ENCODE measurements around the gene PLA1A.

Gene PLA1A

GRCh38 chr3:119609301-119609700 lies 11.6 kb downstream of the PLA1A start:
- DNase-seq, result no peak

DNA sequence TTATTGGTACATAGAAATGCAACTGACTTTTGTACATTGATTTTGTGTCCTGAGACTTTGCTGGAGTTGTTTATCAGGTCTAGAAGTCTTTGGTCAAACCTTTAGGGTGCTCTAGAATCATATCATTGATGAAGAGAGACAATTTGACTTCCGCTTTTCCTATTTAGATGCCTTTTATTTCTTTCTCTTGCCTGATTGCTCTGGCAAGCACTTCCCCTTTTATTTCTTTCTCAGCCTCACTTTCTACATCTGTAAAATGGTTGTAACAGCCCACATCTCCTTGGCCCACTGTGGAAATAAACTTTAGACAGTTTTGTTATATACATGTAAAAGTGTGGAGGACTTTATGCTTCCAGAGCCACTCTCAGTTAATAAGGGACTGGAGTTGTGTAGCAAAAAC lies 14.0 kb downstream of the PLA1A start:
- no peak for DNase-seq

- DNase-seq, result no peak
Measured at GRCh38 chr3:119613201-119613600, 15.5 kb downstream of the PLA1A start.

GRCh38 chr3:119613872-119614271 lies 16.2 kb downstream of the PLA1A start:
- no peak for DNase-seq

- DNase-seq, result no peak
Measured at GRCh38 chr3:119616056-119616455, 18.4 kb downstream of the PLA1A start.

GRCh38 chr3:119619094-119619493 lies 21.4 kb downstream of the PLA1A start:
- no peak for DNase-seq

DNA sequence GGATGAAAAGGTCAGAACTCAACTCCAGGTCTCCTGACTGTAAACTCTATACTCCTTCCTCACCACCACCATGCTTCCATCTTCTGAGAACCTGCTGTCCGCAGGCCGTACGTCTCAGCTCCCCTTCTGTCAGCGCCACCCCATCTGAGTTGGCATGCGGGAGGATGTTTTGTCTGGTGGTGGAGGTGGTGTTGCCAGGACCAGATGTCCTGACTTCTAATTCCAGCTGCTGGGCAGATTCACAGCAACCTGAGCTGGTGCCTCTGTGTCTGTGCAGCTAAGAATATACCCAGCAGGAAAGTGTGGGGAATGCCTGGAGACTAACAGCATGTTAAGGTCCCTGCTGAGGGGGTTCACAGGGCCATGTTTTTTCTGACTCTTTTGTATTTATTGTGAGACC lies 23.2 kb downstream of the PLA1A start:
- DNase-seq, result no peak

GRCh38 chr3:119624002-119624720 lies 26.5 kb downstream of the PLA1A start:
- no peak for DNase-seq

DNA sequence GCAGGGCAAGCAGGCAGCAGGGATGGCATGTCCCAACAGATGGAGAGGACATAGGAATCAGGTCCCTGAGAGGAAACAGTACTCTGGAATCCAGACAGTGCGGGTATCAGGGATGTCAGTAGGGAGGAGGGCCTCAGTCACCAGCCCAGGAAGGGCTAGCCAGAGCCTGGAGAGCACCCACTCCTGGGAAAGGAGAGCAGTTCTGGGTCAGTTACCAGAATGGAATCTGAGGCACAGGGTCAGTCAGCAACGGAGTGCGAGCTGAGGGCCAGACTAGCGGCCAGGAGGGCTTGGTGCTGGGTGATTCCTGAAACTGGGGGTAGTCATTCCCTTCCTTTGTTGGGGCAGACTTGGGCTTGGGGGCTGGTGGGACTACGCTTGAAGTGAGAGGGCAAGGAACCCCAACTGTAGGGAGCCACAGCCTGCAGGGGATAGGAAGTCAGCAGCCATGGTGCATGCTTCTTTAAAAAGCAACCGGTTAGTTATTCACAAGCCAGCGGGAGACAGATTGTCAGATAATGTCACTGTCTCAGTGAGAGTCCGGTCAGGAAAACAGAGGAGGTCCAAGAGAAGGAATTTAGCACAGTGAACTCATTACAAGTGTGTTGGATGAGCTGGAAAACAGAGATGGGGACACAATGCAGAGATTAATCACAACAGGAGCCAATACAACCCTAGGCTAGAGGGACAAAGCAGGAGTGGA lies 27.9 kb downstream of the PLA1A start:
- no peak for DNase-seq

GRCh38 chr3:119626196-119626595 lies 28.5 kb downstream of the PLA1A start:
- DNase-seq, result no peak

- DNase-seq, result no peak
Measured at GRCh38 chr3:119627461-119627860, 29.8 kb downstream of the PLA1A start.

DNA sequence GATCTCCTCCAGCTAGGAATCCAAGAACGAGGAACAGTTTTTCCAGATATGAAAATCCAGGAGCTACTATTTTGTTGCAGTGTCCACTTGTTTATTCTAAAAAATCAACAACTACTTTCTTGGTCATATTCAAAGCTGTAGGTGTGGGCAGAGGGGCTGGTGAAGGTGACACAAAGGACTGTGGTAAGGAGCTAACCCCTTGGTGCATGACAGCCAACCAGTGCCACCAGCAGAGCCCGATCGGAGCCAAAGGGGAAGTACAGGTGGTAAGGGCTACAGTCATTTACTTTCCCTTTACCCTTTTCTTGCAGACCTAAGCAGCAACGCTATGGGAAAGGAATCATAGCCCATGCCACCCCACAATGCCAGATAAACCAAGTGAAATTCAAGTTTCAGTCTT lies 30.7 kb downstream of the PLA1A start:
- no peak for DNase-seq

GRCh38 chr3:119628816-119629445 lies 31.2 kb downstream of the PLA1A start:
- no peak for DNase-seq

GRCh38 chr3:119630128-119630879 lies 32.6 kb downstream of the PLA1A start:
- DNase-seq, result no peak

- DNase-seq, result no peak
Measured at GRCh38 chr3:119630880-119631329, 33.2 kb downstream of the PLA1A start.

DNA sequence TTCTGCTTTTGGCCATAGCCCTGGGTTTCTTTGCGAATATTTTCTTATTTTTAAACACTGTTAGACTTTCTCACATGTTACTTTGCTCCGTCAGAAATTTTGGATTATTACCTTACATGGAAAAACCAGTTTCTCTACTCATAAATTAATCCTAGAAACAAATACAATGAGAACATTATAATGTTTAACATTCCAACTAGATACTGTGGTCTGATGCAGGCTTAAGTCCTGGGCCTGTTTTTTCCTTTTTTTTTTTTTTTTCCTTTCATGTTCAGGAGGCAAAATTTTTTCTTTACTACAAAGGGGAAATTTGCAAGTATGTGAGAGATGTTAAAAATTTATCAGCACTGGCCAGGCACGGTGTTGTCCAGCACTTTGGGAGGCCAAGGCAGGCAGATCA lies 33.8 kb downstream of the PLA1A start:
- no peak for DNase-seq

- DNase-seq, result no peak
Measured at GRCh38 chr3:119632216-119632615, 34.5 kb downstream of the PLA1A start.

GRCh38 chr3:119632829-119633228 lies 35.1 kb downstream of the PLA1A start:
- no peak for DNase-seq

DNA sequence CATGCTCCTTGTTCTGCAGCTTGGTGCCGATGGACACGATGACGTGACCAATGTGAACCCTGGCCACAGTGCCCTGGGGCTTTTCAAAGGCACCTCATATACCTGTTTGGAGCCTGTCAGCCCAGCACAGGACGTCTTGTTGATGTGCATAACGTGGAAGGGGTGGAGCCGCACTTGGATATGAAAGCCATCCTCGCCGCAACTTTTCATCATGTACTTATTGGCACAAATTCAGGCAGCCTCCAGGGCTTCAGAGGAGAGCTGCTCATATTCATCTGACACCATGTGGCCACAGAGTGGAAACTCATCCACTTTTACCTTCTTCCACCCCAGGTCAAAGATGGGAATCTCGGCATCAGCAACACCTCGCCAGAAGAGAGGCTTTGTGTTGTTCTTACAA lies 38.0 kb downstream of the PLA1A start:
- DNase-seq, result no peak

DNA sequence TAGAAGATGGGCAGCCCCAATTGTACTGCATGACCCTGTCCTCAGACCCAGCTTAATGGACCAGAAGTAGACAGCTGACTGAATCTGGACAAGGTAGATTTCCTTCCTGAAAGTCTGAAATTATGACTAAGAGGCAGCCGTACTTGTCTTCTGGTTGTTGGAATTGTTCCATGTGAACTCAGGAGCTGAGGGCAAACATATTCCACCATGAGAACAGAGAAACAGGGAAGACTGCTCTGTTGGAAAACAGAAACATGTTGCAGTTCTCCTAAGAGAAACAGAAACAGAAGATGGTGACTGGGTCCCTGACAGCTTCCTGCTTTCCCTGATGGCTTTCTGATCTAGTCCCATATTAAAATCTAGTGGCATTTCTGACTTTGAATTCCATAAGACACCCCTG lies 38.6 kb downstream of the PLA1A start:
- no peak for DNase-seq

- no peak for DNase-seq
Measured at GRCh38 chr3:119636891-119637611, 39.4 kb downstream of the PLA1A start.

- DNase-seq, result no peak
Measured at GRCh38 chr3:119637679-119638477, 40.2 kb downstream of the PLA1A start.

Data from NCI-H2227 treated with DMSO at 0.1 percent for 48 hours (cell line).